K562 (cell line): ENCODE data around the gene MITF. TPM values are rescaled to one million over a fixed set of nuclear protein-coding genes. Genes with fewer than 3 reads are reported as not detected.

ENCODE experiments used
- C11orf30 ChIP-seq: fragments of 450-650 bp; IDR thresholded peaks from 2 replicates; pipeline ENCODE4 v1.6.1; 2016; ENCODE audit warnings: low read depth, mild to moderate bottlenecking
- HBP1 ChIP-seq: fragments of 450-650 bp; formaldehyde crosslinking; IDR thresholded peaks from 2 replicates; pipeline ENCODE4 v1.4.0; 2022; ENCODE audit warnings: missing genetic modification characterization
- L3MBTL2 ChIP-seq: fragments of 450-650 bp; IDR thresholded peaks from 2 replicates; pipeline ENCODE4 v1.6.1; 2016; ENCODE audit warnings: mild to moderate bottlenecking, moderate library complexity
- MTA2 ChIP-seq: fragments of 450-650 bp; IDR thresholded peaks from 2 replicates; pipeline ENCODE4 v1.6.1; 2016; ENCODE audit warnings: low read depth
- PHF20 ChIP-seq: fragments of 450-650 bp; IDR thresholded peaks from 2 replicates; pipeline ENCODE4 v1.6.1; 2018; ENCODE audit not compliant: partially characterized antibody
- SIX5 ChIP-seq, 2 experiments: IDR thresholded peaks; 2 replicates each; pipeline ENCODE4 v1.6.1; 2011; ENCODE audit warnings: low read length in 2 of 2, borderline replicate concordance in 1 of 2, low read depth in 1 of 2, mild to moderate bottlenecking in 1 of 2, moderate library complexity in 1 of 2; ENCODE audit not compliant: insufficient read depth in 1 of 2
- ZNF253 ChIP-seq: fragments of 250-450 bp; sonication (Bioruptor Pico); conservative IDR thresholded peaks from 2 replicates; pipeline ENCODE4 v1.6.1; 2021; ENCODE audit warnings: mild to moderate bottlenecking
- ZNF316 ChIP-seq: fragments of 450-650 bp; IDR thresholded peaks from 2 replicates; pipeline ENCODE4 v1.6.1; 2016
- polyA plus RNA-seq, 8 experiments: library from polyadenylated mRNA; depleted of rRNA in 4 of 8; stranded (reverse) in 5 of 8; unstranded in 3 of 8; fragments of >200 nt; fragmentation: Nextera tagmentation in 2 of 8; fragmentation: Illumina TruSeq in 1 of 8; extraction: Ambion mirVana in 2 of 8; extraction: Trizol in 1 of 8; gene quantifications; 2 replicates each; pipeline versions ENCODE4 v1.2.1 to v1.2.3, GENCODE V29; 2011 to 2014; ENCODE audit warnings: inconsistent platforms in 1 of 8, missing spikeins in 1 of 8
- total RNA-seq, 7 experiments: library from RNA; depleted of rRNA in 6 of 7; stranded (reverse); fragments of >200 nt in 6 of 7; fragmentation: Illumina TruSeq in 2 of 7; extraction: Trizol in 2 of 7; gene quantifications; 2 replicates each; pipeline versions ENCODE4 v1.2.1 to v1.2.3, GENCODE V29; 2011 to 2021; ENCODE audit warnings: low replicate concordance in 1 of 7
- TF ChIP-seq, protein P1 (sequence below): fragments of 250-450 bp; sonication (Bioruptor Pico); IDR thresholded peaks from 2 replicates; pipeline ENCODE4 v1.5.0; 2020; ENCODE audit warnings: mild to moderate bottlenecking, borderline replicate concordance

Gene MITF
- total and polyA plus RNA-seq, 9 of the 15 experiments (the other 6 are each of a cell fraction or from before 2014, with no cell fraction given) = 5.6 to 14.9 (median 11.1) TPM

DNA sequence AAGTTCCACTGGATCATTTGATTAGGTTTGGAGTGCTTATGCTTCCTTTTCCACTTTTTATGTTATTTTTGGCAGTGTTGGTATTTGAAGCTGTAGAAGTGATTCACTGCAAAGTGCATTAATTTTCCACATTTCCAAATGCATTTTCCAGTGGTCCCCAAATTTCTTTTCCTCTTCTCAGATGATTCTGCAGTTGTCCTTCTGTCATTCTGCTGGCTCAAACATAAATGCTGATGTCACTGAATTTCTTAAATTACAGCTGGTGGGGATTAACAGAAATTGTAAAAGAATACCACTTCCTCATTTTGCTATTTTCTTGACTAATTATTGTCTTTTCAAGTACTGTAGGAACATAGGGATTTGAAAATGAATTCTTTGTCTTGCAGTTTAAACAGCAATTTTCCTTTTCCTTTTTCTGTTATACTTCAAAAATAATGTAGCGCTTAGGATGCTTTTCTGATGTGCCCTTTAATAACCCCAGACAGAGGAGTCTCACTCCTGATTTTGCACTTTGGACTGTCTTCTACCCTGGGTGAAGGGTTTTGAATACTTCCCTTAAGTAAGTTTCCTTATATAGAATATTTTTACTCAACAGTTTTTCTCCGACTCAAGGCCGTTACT lies 25.0 kb downstream of the MITF start (continued):
- TF ChIP-seq, protein P1, sequence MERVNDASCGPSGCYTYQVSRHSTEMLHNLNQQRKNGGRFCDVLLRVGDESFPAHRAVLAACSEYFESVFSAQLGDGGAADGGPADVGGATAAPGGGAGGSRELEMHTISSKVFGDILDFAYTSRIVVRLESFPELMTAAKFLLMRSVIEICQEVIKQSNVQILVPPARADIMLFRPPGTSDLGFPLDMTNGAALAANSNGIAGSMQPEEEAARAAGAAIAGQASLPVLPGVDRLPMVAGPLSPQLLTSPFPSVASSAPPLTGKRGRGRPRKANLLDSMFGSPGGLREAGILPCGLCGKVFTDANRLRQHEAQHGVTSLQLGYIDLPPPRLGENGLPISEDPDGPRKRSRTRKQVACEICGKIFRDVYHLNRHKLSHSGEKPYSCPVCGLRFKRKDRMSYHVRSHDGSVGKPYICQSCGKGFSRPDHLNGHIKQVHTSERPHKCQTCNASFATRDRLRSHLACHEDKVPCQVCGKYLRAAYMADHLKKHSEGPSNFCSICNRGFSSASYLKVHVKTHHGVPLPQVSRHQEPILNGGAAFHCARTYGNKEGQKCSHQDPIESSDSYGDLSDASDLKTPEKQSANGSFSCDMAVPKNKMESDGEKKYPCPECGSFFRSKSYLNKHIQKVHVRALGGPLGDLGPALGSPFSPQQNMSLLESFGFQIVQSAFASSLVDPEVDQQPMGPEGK (CRISPR knock-in tag) = no peak
- TF ChIP-seq L3MBTL2 (no peak), HBP1 (CRISPR knock-in tag) (no peak), C11orf30 (peak; percentile 89), MTA2 (no peak), SIX5 (IDR thresholded peaks at IDR 0.05; ENCODE audit: borderline replicate concordance in 1 of 2, insufficient read depth in 1 of 2, low read depth in 1 of 2, low read length in 2 of 2) (no peak), ZNF253 (CRISPR knock-in tag) (no peak), ZNF316 (peak; percentile 93), PHF20 (no peak)
